GM12872 (cell line): ENCODE data around the gene TCL1A.

ENCODE experiments used
- CTCF ChIP-seq: IDR thresholded peaks from 3 replicates; pipeline ENCODE4 v1.5.1; 2011; ENCODE audit warnings: low read depth, mild to moderate bottlenecking, low read length, moderate library complexity; ENCODE audit not compliant: insufficient read depth

The TCL1A gene

GRCh38 chr14:95662376-95663186, 51.3 kb downstream of the TCL1A start:
- TF ChIP-seq CTCF, result no peak

- TF ChIP-seq CTCF, result no peak
Measured at GRCh38 chr14:95660651-95661515, 53.0 kb downstream of the TCL1A start.

GRCh38 chr14:95659990-95660385, 53.9 kb downstream of the TCL1A start:
- no peak for TF ChIP-seq CTCF
